HG03575 (cell line): ENCODE data around the gene SRGAP1.

Experiments
- ATAC-seq: cut with Tn5 transposase; IDR thresholded peaks from one replicate; pipeline ENCODE4 v1.9.1; 2021; ENCODE audit not compliant: unreplicated experiment, insufficient number of reproducible peaks, low FRiP score; ENCODE audit errors: extremely low read depth

The SRGAP1 gene

GRCh38 chr12:63897931-63898330 is 53.4 kb downstream of the SRGAP1 start:
- ATAC-seq, result no peak

GRCh38 chr12:63898764-63899337 is 54.4 kb downstream of the SRGAP1 start:
- ATAC-seq, result no peak

GRCh38 chr12:63899396-63899795 is 54.9 kb downstream of the SRGAP1 start:
- no peak for ATAC-seq

GRCh38 chr12:63900922-63901793 is 56.7 kb downstream of the SRGAP1 start:
- no peak for ATAC-seq

GRCh38 chr12:63904653-63905052 is 60.2 kb downstream of the SRGAP1 start:
- no peak for ATAC-seq

- no peak for ATAC-seq
Observed at GRCh38 chr12:63905544-63905943, 61.0 kb downstream of the SRGAP1 start.

- ATAC-seq, result no peak
Observed at GRCh38 chr12:63906876-63907275, 62.4 kb downstream of the SRGAP1 start.

GRCh38 chr12:63907561-63907960 is 63.1 kb downstream of the SRGAP1 start:
- no peak for ATAC-seq

GRCh38 chr12:63909746-63910145 is 65.2 kb downstream of the SRGAP1 start:
- ATAC-seq, result no peak

- no peak for ATAC-seq
Observed at GRCh38 chr12:63911341-63911740, 66.8 kb downstream of the SRGAP1 start.

GRCh38 chr12:63912651-63913050 is 68.2 kb downstream of the SRGAP1 start:
- no peak for ATAC-seq

- no peak for ATAC-seq
Observed at GRCh38 chr12:63913929-63914328, 69.4 kb downstream of the SRGAP1 start.

GRCh38 chr12:63915105-63915800 is 70.8 kb downstream of the SRGAP1 start:
- no peak for ATAC-seq

GRCh38 chr12:63916561-63917476 is 72.3 kb downstream of the SRGAP1 start:
- no peak for ATAC-seq

GRCh38 chr12:63917477-63917862 is 73.0 kb downstream of the SRGAP1 start:
- ATAC-seq, result no peak

- peak; percentile 86 for ATAC-seq
Observed at GRCh38 chr12:63917864-63918799, 73.6 kb downstream of the SRGAP1 start.

- ATAC-seq, result no peak
Observed at GRCh38 chr12:63918800-63919300, 74.3 kb downstream of the SRGAP1 start.

- no peak for ATAC-seq
Observed at GRCh38 chr12:63919756-63920155, 75.3 kb downstream of the SRGAP1 start.
